Endothelial cell of umbilical vein (primary cell): ENCODE measurements around the gene TBX2. TPM values are rescaled to one million over a fixed set of nuclear protein-coding genes. Genes with fewer than 3 reads are reported as not detected.

ENCODE experiments used
- Bru-seq: library from RNA; stranded (reverse); fragments of 400-500 nt; gene quantifications from one replicate; lab custom pipeline; 2021; lab: Mats Ljungman, UMichigan
- BruChase-seq, 2 experiments: library from RNA; stranded (reverse); fragments of 400-500 nt; gene quantifications; one replicate each; lab custom pipeline; 2021; lab: Mats Ljungman, UMichigan
- BruUV-seq: library from RNA; stranded (reverse); fragments of 400-500 nt; replicated peaks from 2 replicates; lab custom pipeline; 2021; lab: Mats Ljungman, UMichigan
- CTCF ChIA-PET: fragments of 300-600, 350-600 bp; sonication (Branson Sonifier 250); formaldehyde crosslinking; loops from one replicate; lab custom pipeline; 2021; ENCODE audit warnings: antibody characterized with exemption, inconsistent platforms; lab: Charles Lee
- POLR2A ChIA-PET: fragments of 300-600, 350-600 bp; sonication (Branson Sonifier 250); formaldehyde crosslinking; loops from one replicate; lab custom pipeline; 2021; ENCODE audit warnings: antibody characterized with exemption, inconsistent platforms; lab: Charles Lee
- DNase-seq: peaks from one replicate; pipeline ENCODE4 v3.0.0-alpha.2; 2011; ENCODE audit warnings: low read depth, low spot score
- FAIRE-seq: peaks from 2 replicates; lab custom pipeline; 2011; peaks lifted over from hg19 to GRCh38; lab: Jason Lieb, UNC
- H2AFZ ChIP-seq: 2 replicates; pipeline ENCODE4 v1.6.0; 2012; ENCODE audit warnings: low read depth, low read length, control low read depth, inconsistent platforms
- H3K27ac ChIP-seq: 2 replicates; pipeline ENCODE4 v1.5.1; 2011; ENCODE audit warnings: low read depth, mild to moderate bottlenecking, control low read depth, low read length, moderate library complexity; ENCODE audit not compliant: insufficient read depth
- H3K27me3 ChIP-seq, 2 experiments: 2 replicates each; pipeline versions ENCODE4 v1.6.0 to v1.6.1; 2011; ENCODE audit warnings: low read length in 2 of 2, mixed read lengths in 1 of 2; ENCODE audit not compliant: control insufficient read depth in 2 of 2, insufficient read depth in 2 of 2
- H3K36me3 ChIP-seq, 2 experiments: 2 replicates in 1 of 2; 3 replicates in 1 of 2; pipeline ENCODE4 v1.5.1; 2011; ENCODE audit warnings: low read length in 2 of 2, mild to moderate bottlenecking in 1 of 2, moderate library complexity in 1 of 2; ENCODE audit not compliant: control insufficient read depth in 2 of 2, insufficient read depth in 2 of 2; ENCODE audit errors: extremely low read depth in 1 of 2
- H3K4me1 ChIP-seq: 3 replicates; pipeline ENCODE4 v1.5.1; 2011; ENCODE audit warnings: mild to moderate bottlenecking, low read length; ENCODE audit not compliant: control insufficient read depth, insufficient read depth; ENCODE audit errors: extremely low read depth
- H3K4me2 ChIP-seq: 2 replicates; pipeline ENCODE4 v1.6.1; 2011; ENCODE audit warnings: low read length, control low read depth, mixed read lengths; ENCODE audit not compliant: insufficient read depth
- H3K4me3 ChIP-seq, 3 experiments: fragments of 200-600 bp in 1 of 3; sonication (generic), shearing (Covaris generic) in 1 of 3; replicated peaks in 1 of 3; 2 replicates each; pipeline ENCODE4 v1.5.1; 2011 to 2016; ENCODE audit warnings: control low read depth in 3 of 3, low read length in 3 of 3, mild to moderate bottlenecking in 2 of 3, inconsistent platforms in 1 of 3, low read depth in 1 of 3, moderate library complexity in 1 of 3; ENCODE audit not compliant: insufficient read depth in 1 of 3
- H3K79me2 ChIP-seq: 2 replicates; pipeline ENCODE4 v1.6.0; 2012; ENCODE audit warnings: low read length, inconsistent platforms; ENCODE audit not compliant: control insufficient read depth, insufficient read depth
- H3K9ac ChIP-seq: replicated peaks from 2 replicates; pipeline ENCODE3; 2011; ENCODE audit warnings: low read length, control low read depth; ENCODE audit not compliant: insufficient read depth; ENCODE audit errors: extremely low read depth
- H3K9me1 ChIP-seq: replicated peaks from 3 replicates; pipeline ENCODE4 v1.6.0; 2011; ENCODE audit warnings: mild to moderate bottlenecking, low read length; ENCODE audit not compliant: control insufficient read depth, insufficient read depth; ENCODE audit errors: extremely low read depth
- H3K9me3 ChIP-seq: replicated peaks from 2 replicates; pipeline ENCODE4 v1.5.1; 2012; ENCODE audit warnings: low read length, inconsistent platforms; ENCODE audit not compliant: control insufficient read depth, insufficient read depth
- H4K20me1 ChIP-seq: replicated peaks from 2 replicates; pipeline ENCODE3; 2011; ENCODE audit warnings: mild to moderate bottlenecking, low read length; ENCODE audit not compliant: control insufficient read depth, insufficient read depth; ENCODE audit errors: extremely low read depth
- EZH2 ChIP-seq: IDR thresholded peaks from 2 replicates; pipeline ENCODE4 v1.6.1; 2012; ENCODE audit warnings: borderline replicate concordance, low read depth, mild to moderate bottlenecking, moderate library complexity, low read length, inconsistent platforms; ENCODE audit not compliant: severe bottlenecking
- FOS ChIP-seq: IDR thresholded peaks from 2 replicates; pipeline ENCODE4 v1.6.1; 2011; ENCODE audit warnings: mild to moderate bottlenecking, low read length, moderate library complexity, borderline replicate concordance; ENCODE audit not compliant: insufficient read depth
- dilution Hi-C: fragments of 300-500 bp; cut with MboI; formaldehyde crosslinking; loops from one replicate; pipeline ENCODE4 v1.15.0; 2019; ENCODE audit warnings: low sequenced_read_pairs; ENCODE audit not compliant: extremely low pct_ligation_motif_present
- intact Hi-C: fragments of 100-400 bp; cut with micrococcal nuclease; formaldehyde crosslinking; loops from one replicate; pipeline ENCODE4 v1.10.0; 2022
- long read RNA-seq: library from polyadenylated mRNA; stranded (forward); transcript quantifications from one replicate; pipeline ENCODE4 v2.0.0, GENCODE V29; 2021
- polyA minus RNA-seq, 3 experiments: library from RNA; depleted of rRNA, polyadenylated mRNA; stranded (reverse); fragments of >200 nt; gene quantifications; 1 replicate in 1 of 3; 2 replicates in 2 of 3; pipeline ENCODE4 v1.2.3, GENCODE V29; 2011
- polyA plus RNA-seq, 4 experiments: library from polyadenylated mRNA; depleted of rRNA in 3 of 4; stranded (reverse) in 3 of 4; unstranded in 1 of 4; fragments of >200 nt; gene quantifications; 2 replicates each; pipeline versions ENCODE4 v1.2.1 to v1.2.3, GENCODE V29; 2011 to 2012; ENCODE audit warnings: missing spikeins in 1 of 4
- total RNA-seq: library from RNA; stranded (reverse); gene quantifications from 2 replicates; pipeline ENCODE4 v1.2.3, GENCODE V29; 2021

TBX2 gene
- total RNA-seq: not detected in 2 replicates
- polyA plus RNA-seq: not detected in 2 replicates
- 0.01 TPM in 1 of 2 replicates, not detected in the other for polyA plus RNA-seq (2011; cell fraction: cytosol; rRNA removed)
- not detected in 2 replicates for polyA plus RNA-seq (2011; cell fraction: nucleus; rRNA removed)
- not detected in 2 replicates for polyA plus RNA-seq (2012)
- not detected in 2 replicates for polyA minus RNA-seq
- 0.82 TPM for polyA minus RNA-seq (2011; cell fraction: cytosol; rRNA and poly(A)+ RNA removed)
- not detected in 2 replicates for polyA minus RNA-seq (2011; cell fraction: nucleus; rRNA and poly(A)+ RNA removed)
- Bru-seq, nascent RNA: not detected
- percentile 12 among the genes with signal in this experiment for BruChase-seq, experiment 1, labeled RNA remaining after a 6-hour chase
- percentile 9 among the genes with signal in this experiment for BruChase-seq, experiment 2, labeled RNA remaining after a 2-hour chase
- long read RNA-seq: 0 reads

DNA sequence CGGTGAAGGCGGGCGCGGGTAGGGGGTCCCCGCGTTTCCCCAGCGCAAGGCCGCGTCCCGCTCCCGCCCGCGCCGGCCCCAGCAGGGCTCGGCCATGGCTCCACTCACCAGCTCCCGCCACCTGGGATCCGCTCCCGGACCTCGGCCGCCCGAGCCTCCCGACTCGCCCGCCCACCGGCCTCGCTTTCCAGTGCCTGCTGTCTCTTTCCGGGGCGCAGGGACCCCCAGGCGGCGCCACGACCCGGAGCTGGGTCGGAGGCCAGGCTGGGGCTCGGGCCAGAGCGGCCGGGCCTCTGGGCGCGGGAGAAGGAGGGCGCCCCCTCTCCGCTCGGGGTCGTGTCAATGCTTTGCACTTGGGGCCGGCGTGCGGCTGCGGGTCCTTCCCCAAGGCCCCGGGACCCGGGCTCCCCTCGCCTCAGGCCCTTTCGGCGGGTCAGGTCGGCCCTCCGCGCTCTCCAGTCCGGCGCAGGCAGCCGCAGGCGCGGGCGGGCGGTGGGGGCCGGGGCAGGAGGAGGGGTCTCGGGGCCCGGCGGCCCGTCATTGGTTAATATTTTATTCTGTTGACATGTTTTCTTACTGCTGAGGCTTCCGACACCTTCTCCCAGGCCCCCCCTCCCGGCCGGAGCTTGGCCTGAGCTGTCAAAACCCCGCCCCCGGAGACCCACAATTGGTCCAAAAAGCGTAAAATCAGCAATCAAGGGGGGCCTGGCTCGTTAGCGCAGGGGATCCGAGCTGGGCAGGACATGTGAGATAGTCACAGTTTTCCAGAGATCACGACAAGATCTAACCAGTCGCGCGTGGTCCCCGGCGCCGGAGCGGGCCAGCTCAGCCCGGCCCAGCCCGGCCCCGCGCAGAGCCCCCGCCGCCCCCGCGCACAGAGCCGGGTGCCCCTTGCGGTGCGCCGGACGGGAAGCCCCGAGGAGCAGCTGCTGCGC lies at the start of gene TBX2:
Gene TBX2 (plus strand): TSS at position 713 of the 935 bp plus-strand sequence. CDS start 334 bp downstream, outside the sequence.
- Histone ChIP-seq H3K4me3 (no peak within 1 kb of the TSS), H3K4me1 (no peaks in the 10 kb centered on the region), H3K79me2 (no peaks in the 10 kb centered on the region), H3K27me3 (peaks cover 72 to 85% of the 10 kb centered on the region in 2 experiments), H2AFZ (no peak within 1 kb of the TSS), H3K4me2 (no peak within 1 kb of the TSS), H3K9me1 (no peaks in the 10 kb centered on the region), H3K36me3 (no peaks in the 10 kb centered on the region), H3K9ac (no peak within 1 kb of the TSS), H3K9me3 (no peaks in the 10 kb centered on the region), H3K27ac (no peak within 1 kb of the TSS), H4K20me1 (no peaks in the 10 kb centered on the region)
- dilution Hi-C loops (no loop called here), intact Hi-C loops (no loop called here)
- POLR2A ChIA-PET: no interaction called here
- DNase-seq (no peak), FAIRE-seq (no peak)
- no TSS peak for BruUV-seq
- TF ChIP-seq FOS (no peak), EZH2 (peak; percentile 81)
- CTCF ChIA-PET: interaction anchor here (0.8 to 1.2 kb wide), 3 partner anchors 10 to 679 kb away, joined by 3 read pairs; no protein-coding TSS in a partner anchor
